ENCODE data around the gene SEMA5B.

SEMA5B gene

DNA sequence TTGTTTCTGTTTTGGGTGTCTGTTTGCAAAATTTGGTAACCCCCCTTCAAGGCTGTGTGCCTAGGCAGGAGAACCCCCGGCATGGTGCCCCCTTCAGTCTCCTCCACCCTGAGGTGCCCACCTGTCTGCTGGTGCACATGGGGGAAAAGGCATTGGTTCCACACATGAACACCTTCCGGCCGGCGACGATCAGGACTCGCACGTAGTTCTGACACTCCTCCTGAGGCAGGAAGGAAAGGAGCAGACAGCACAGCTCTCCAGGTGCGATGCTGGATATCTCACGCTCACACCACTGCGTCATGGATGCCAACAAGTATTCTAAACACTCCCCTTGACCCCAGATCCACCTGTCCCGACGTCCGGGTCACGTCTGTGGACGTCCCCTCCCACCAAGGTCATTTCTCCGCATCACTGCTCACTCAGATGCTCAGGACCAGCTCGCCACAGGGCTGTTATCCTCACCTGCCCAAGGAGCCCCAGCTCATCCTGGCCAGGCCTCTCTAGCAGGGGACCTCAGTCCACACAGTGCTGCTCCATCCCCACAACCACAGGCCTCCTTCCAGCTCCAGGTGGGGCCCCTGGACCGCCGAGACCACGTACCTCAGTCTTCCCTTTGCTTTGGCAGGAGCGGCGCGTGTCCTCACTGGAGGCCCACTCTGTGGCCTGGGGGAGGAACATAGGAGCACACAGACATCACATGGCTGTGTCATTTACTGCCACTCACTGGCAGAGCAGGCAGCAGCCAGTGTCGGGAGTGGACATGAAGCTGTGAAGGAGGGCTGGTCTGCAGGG lies 99.0 kb downstream of the SEMA5B start:
- FAIRE-seq (no peak), DNase-seq (ENCODE audit: low spot score) (no peak)

DNA sequence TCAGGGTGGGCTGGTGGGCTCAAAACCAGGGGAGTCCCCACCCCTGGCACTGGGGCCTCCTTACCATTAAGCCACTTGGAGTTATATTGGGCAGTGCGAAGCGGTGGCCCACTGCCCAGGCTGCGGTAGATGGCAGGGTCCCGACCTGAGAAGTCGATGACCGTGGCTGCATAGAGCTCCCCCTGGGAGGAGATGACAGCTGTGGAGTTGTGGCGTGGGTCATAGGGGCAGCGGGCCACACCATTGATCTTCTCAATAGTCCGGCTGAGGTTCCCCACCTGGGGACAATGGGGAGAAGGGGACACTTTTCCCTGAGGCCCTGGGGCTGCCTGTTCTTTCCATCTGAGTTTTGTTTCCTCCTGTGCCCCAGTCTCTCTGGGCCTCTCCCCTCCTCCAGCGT lies 99.8 kb downstream of the SEMA5B start:
- FAIRE-seq: no peak

DNA sequence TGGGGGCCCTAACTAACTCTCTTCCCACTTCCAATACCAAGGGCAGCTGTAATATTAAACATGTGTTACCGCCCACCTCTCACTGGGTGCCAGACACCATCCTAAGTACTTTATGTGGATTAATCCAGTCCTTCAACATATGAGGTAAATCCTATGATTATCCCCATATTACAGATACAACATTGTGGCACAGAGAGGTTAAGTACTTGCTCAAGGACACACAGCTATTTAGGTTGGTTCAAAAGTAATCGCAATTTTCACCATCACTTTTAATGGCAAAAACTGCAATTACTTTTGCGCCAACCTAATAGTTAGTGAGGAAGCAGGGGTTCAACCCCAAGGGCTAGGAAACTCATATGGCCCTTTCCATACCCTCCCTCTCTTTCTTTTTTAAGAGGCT lies 100.8 kb downstream of the SEMA5B start:
- DNase-seq (ENCODE audit: low spot score) (no peak), FAIRE-seq (no peak)

More for the DNA sequence above, 99.8 kb downstream of the SEMA5B start:
- DNase-seq (ENCODE audit: low spot score): no peak

DNA sequence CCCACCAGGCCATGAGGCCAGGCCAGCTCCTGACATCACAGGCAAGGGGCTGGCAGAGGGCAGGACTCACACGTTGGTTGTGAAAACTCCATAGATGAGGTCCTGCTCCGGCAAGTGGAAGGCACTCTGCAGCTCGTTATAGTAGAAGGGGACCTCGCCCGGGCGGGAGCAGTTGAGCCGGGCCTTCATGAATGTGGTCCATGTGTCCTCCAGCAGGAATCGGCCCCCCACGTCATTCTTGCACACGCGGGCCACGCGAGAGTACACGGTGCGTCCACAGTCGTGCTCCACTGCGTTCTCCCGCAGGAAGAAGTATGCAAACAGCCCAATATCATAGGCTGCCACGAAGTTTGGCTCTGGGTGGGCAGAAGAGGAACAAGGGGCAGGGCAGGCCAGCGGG lies 101.2 kb downstream of the SEMA5B start:
- FAIRE-seq: peak; percentile 72
- DNase-seq (ENCODE audit: low spot score): no peak

DNA sequence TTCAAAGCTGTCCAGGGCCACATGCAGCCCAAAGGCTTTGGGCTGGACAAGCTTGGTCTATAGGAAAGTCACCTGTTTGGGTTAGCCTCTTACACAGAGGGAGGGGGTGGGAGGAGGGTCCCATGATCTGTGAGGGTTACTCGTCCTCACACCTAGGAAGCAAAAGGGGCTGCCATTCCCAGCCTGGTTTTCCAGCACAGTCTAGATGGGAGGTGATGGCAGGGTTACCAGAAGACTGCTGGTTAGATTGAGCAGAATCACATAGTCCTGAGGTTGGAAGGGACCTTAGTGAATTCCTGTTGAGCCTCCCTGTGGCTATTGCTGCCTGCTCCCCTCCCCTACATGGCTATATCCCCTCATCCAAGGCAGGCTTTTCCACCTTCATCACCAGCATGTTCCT lies 101.8 kb downstream of the SEMA5B start:
- DNase-seq (ENCODE audit: low spot score) (no peak), FAIRE-seq (no peak)

DNA sequence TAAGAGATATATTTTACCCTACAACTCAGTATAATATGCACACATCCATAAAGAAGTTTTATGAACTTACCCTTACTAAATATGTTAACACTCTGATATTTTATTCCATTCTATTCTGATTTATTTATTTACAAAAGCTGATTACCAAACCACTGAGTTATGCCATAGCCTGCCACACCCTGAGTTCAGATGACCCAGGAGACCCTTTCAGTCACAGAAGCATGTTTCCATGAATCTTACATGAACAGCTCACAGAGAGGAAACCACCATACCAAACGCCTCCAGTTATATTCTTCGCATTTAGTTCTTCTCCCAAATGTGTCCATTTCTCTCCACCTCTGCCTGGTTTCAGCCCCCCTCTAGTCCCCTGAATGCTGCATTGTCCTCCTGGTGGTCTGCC lies 103.5 kb downstream of the SEMA5B start:
- FAIRE-seq (no peak), DNase-seq (ENCODE audit: low spot score) (no peak)

DNA sequence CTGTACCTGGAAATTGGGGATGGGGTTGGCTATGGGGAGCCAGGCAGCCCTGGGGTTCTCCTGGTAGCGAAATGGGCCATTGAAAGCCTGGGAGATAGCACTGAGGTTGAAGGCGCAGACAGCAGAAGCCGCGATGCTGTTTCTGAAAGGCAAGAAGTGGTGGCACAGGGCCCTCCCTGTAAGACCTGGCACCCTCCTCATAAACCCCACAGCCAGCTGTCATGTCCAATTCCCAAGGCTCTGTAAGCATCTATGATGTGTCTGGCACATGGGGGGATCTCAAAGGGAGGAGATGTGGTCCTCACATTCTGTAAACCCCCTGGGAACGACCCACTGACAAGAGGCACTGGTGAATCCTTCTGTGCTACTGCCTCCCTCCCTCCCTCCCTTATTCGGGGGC lies 104.0 kb downstream of the SEMA5B start:
- no peak for FAIRE-seq
- DNase-seq (ENCODE audit: low spot score): no peak

DNA sequence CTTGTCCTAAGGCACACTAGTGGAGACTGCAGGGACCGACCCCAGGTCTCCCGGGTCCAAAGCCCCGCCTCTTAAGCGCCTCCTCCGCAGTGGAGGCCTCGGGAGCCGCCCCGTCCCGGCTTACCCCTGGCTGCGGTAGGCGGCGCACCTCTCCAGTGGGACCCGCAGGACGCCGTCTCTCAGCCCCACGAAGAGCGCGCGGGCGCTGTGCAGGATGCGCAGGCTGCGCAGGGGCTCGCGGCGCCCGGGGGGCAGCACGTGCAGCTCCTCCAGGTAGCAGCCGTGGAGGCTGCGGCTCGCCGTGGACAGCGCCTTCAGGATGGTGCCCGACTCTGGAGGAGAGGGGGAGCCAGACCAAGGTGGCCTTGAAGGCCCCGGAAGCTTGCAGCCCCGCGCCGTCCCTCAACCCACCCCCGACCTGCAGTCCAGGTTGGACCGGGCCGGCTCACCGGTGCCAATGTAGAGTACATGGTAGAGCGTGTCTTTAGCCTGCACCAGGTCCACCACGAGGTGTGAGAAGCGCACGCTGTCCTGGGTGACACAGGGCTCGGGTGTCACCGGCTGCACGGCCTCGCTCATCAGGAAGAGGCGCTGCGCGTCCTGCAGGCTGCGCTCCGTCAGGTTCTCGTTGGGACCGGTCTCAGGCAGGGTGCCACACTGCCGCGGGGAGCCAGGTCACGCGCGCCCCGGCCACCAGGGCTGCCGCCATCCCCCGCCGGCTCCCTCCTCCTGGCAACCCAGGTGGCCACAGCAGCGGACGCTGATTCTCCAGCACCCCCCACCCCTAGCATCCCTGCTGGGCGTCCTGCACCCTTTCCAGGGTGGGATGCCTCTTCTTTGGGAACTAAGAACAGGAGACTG lies 105.5 kb downstream of the SEMA5B start:
- DNase-seq (ENCODE audit: low spot score): peak; percentile 56

DNA sequence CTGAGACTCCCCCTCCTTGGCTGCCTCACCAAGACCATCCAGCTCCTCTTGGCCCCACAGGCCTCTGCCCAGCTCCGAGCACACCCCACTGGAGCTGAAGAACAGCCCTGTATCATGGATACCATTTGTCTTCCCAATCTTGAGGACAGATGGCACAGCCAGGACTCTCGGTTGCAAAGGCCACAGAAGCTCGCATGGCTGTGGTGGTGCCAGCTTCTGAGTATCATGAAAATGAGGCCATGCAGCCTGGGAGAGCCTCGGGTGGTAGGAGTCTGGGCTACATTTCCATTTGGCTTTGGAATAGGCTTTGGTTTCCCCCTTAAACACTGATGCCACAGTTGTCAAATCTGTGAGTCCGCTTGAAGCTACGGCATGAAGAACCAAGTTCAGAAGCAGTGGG lies 106.6 kb downstream of the SEMA5B start:
- FAIRE-seq (no peak), DNase-seq (ENCODE audit: low spot score) (no peak)

More for the DNA sequence above, 105.5 kb downstream of the SEMA5B start:
- no peak for FAIRE-seq

DNA sequence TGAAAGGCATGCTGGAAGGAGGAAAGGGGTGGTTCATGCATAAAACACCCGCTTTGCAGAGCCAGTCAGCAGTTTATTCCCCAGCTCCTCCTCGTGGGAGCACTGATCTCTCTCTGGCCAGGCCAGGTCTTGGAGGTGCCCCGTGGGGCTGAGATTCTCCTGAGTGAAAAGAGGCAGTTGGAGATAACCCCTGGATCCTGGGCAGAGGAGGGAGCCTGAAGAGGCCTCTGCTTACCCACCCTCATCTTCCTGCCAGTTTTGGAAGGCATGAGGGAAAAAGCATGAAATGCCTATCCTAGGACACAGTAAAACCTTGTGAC lies 108.3 kb downstream of the SEMA5B start:
- FAIRE-seq: no peak
- DNase-seq (ENCODE audit: low spot score): no peak

DNA sequence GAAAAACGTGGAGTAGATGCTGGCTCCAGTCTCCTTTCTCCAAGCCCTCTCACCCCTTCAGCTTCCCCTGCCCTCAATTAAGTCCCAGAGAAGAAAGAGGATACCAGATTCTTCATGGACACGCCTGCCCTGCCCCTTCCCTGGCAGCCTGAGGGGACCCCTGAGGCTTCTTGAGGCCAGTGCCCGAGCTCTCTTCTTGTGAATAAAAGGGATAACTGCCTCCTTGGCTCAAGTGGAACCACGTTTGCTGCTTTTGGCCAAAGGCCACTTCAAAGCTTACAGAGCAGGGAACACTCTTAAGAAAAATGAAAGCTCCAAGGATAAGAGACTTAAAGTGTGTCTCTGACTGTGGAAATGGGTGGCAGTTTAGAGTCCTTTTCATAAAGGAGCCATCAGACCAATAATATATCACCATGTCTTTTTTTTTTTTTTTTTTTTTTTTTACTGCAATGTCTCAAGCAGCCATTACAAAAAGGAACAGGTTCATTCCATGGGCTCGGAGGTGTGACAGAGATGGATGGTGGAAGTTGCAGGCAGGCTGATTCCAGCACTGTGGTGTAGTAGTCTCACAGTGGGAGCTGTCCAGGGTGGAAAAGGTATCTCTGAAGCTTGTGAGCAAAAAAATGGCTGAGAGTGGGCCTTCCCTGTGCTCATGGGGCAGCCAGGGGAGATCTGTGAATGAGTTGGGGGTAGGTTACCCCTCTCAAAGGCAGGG lies 108.8 kb downstream of the SEMA5B start:
- DNase-seq (ENCODE audit: low spot score) (no peak), FAIRE-seq (no peak)

DNA sequence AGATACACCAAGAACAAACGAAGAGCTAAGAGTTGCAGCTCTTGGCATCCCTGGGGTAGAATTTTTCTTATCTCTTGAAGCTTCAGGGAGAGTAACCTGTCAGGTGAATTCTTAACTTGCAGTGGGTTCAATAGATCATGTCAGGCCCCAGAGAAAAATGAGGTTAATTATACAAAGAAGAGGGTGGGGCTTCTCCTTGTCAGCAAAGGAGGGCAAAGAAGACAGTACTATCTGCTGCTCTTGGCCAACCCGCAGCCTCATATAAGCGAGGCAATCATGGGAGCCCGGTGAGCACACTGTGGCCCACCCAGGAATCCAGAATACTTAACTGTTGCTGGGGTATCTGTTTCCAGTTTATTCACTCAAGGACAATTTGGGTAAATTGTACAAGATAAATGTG lies 110.2 kb downstream of the SEMA5B start:
- DNase-seq (ENCODE audit: low spot score) (no peak), FAIRE-seq (no peak)

DNA sequence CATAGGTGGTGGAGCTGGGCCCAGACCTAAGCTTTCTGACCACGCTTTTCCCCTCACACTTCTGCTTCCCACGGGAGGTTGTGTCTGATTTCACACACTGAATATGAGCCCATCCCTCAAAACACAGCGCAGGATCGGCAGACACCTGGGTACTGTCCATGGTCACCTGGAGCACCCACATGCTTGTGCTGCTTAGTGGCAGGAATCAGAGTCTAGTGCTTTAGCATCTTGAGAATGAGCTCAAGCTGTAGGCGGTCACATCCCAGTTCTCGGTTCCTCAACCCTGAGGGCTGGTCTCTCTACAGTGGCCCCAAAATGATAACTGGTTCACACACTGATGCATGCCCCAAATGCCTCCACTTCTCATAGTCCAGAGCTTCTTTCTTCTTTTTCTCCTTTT lies 111.0 kb downstream of the SEMA5B start:
- DNase-seq (ENCODE audit: low spot score) (no peak), FAIRE-seq (peak; percentile 62)

DNA sequence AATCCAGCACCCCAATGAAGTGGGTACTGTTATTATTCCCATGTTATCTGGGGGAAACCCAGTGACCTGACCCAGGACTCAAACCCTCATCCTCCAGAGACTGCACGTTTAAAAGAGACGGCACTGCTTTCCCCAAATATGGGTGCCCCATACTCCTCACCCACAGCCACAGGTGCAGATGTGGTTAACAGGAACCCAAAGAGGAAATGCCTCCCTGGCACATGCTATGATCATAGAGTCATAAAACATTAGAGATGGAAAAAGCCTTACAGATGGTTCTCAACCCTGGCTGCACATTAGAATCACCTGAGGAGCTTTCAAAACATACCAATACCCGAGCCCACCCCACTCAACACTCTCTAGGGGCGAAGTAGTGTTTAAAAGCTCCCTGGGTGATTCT lies 111.5 kb downstream of the SEMA5B start:
- no peak for FAIRE-seq

DNA sequence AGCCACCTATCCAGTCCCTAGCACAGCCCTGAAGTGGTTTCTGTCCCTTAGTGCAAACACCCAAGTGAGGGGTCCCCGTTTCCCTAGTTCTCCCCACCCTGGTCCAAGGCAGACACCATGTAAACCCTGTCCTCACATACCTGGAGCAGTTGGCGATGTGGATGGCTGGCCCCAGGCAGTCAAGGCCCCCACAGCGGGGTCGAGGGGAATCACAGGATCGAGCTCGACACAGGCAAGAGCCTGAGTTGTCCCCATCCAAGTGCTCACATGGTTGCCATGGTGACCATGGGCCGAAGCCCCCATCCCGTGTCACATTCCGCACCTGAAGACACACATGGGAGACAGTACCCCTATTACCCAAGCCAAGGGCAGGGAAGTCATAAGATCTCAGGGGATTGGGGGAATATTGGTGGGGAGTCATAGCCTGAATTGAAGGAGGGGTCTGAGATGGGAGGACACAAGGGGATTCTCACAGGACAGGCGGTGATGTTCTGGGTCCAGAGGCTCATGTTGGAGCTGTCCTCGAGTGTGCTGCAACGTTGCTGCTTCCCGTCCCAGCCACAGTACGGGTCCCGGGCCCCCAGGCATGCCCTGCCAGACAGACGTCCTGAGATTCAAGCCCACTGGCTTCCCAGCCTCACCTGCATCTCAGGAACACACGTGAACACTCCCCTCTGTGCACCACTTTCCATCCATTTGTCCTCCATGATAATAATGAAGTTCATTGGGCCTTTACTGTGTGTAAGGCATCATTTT lies 112.1 kb downstream of the SEMA5B start:
- FAIRE-seq: no peak
- no peak for DNase-seq (ENCODE audit: low spot score)

More for the DNA sequence above, 111.5 kb downstream of the SEMA5B start:
- no peak for DNase-seq (ENCODE audit: low spot score)

DNA sequence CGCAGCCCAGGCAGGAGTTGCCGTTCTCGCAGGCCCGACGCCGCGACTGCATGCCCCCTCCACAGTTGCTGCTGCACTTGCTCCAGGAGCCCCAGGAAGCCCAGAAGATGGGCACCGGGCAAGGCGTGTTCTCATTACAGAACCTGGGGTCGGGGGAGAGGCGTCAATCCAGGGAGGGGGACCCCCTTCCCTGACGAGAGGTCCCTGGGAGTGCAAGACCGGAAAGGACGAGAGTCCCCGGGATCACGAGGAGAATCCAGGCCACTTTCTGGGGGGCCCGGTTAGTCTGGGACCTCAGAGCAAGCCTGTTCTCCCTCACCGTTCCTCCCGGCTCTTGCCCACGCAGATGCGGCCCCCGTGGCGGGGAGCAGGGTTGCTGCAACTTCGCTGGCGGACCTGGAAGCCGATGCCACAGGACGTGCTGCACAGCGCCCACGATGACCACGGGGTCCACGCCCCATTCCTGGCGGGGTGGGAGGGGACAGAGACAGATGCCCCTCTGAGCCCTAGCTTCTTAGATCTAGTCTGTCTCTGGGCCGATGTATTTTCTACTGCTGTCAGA lies 113.9 kb downstream of the SEMA5B start:
- no peak for FAIRE-seq
- no peak for DNase-seq (ENCODE audit: low spot score)

DNA sequence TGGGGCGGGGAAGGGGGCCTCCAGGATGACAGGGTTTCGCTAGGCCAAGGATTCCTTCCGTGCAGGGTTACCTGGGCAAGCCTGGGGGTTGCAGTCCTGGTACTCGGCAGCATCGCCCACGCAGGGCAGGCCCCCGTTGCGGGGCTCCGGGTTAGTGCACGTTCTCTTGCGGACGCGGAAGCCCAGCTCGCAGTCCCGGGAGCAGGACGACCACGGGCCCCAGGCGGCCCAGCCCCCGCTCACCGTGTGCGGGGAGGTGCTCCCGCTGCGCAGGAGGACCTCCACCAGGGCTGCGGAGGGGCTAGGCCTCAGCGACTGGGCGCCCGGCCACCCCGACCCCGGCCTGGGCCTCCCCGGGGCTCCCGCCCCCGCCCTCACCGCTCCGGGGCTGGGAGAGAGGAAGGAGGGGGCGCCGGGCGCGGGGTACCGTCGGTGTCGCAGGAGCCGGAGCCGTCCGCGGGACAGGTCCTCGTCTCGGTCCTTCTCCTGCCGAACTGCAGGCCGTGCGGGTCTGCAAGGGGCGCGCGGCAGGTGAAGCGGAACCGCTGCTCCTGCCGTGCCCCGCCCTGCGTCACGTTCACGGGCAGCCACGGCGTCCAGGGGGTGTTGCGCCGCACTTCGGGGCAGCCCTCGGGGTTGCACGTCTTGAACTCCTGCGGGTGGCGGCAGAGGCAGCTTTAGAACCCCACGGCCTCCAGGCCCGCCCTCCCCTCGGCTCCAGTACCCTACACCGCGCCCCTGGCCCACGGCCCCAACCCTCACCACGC lies 114.6 kb downstream of the SEMA5B start:
- FAIRE-seq (no peak), DNase-seq (ENCODE audit: low spot score) (no peak)

DNA sequence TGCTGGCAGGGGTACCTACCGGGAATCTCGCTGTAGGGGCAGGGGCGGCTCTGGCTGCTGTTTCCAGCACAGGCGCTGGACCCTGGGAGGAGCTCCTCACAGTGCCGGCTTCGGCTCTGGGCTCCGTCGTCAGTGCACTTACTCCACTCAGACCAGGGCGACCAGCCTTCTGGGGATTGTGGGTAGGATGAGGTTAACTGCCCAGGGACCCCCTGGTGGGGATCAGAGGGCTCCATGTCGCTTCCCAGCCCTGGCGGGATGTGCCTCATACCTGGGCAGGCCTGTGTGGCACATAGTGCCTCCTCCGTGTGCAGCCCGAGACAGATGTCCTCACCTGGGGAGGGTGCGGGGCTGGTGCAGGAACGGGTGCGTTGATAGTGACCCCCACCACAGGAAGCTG lies 115.7 kb downstream of the SEMA5B start:
- no peak for DNase-seq (ENCODE audit: low spot score)
- no peak for FAIRE-seq

DNA sequence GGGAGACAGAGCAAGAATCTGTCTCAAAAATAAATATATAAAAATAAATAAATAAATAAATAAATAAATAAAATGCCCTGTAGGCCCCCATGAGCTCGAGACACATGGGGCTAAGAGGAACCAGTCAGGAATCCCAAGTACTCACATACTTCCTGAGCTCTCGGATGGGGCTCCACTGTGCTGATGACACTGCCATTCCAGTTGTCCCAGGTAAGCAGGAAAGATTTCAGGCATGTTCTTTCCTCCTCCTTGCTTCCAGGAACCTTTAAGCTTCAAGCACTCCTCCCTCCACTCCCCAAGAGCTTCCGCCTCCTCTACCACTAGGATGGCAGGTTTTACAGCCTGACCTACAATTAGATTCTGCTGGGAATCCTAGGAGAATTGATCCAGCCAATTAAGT lies 119.3 kb downstream of the SEMA5B start:
- FAIRE-seq: no peak

DNA sequence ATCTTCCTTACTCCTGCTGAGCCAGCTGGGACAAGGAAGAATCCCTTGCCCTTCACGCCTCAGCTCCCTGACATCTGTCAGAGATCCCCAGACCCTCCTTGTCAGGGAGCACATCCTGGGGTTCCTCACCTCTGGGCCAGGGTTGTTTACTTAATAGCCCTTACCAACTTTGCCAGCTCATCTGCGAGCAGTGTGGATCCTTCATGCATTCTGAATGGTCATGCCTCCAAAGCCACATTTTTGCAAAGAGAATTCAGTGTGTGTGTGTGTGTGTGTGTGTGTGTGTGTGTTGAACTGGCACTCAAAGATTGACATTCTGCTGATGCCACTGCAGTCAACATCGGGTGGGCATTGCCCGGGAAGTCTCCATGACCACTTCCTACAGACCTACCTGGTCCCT lies 120.1 kb downstream of the SEMA5B start:
- no peak for DNase-seq (ENCODE audit: low spot score)
- FAIRE-seq: peak; percentile 86

More for the DNA sequence above, 119.3 kb downstream of the SEMA5B start:
- DNase-seq (ENCODE audit: low spot score): no peak
